Activated CD4-positive, alpha-beta T cell treated with anti-CD3 and anti-CD28 coated beads, Interleukin-2, amount 50 U/mL, for 1 hour (primary cell): ENCODE results near the gene DIPK2A.

ENCODE experiments used
- DNase-seq: peaks from one replicate; pipeline ENCODE4 v3.0.0-alpha.2; 2020

The DIPK2A gene

GRCh38 chr3:143974271-143975238 lies 2.9 kb downstream of the DIPK2A start:
- no peak for DNase-seq

- DNase-seq, result no peak
Measured at GRCh38 chr3:143975554-143976152, 4.0 kb downstream of the DIPK2A start.

- no peak for DNase-seq
Measured at GRCh38 chr3:143977341-143978262, 6.0 kb downstream of the DIPK2A start.

GRCh38 chr3:143978263-143978631 lies 6.6 kb downstream of the DIPK2A start:
- no peak for DNase-seq

GRCh38 chr3:143979041-143979440 lies 7.4 kb downstream of the DIPK2A start:
- no peak for DNase-seq

- no peak for DNase-seq
Measured at GRCh38 chr3:143979813-143980212, 8.2 kb downstream of the DIPK2A start.

- DNase-seq, result no peak
Measured at GRCh38 chr3:143988306-143988705, 16.7 kb downstream of the DIPK2A start.

GRCh38 chr3:143989461-143989860 lies 17.8 kb downstream of the DIPK2A start:
- DNase-seq, result no peak

GRCh38 chr3:143991713-143992112 lies 20.1 kb downstream of the DIPK2A start:
- DNase-seq, result no peak

GRCh38 chr3:143998266-143998665 lies 26.6 kb downstream of the DIPK2A start:
- no peak for DNase-seq

- no peak for DNase-seq
Measured at GRCh38 chr3:144003051-144003450, 31.4 kb downstream of the DIPK2A start.

- DNase-seq, result no peak
Measured at GRCh38 chr3:144010371-144010770, 38.7 kb downstream of the DIPK2A start.

GRCh38 chr3:144011251-144011799 lies 39.7 kb downstream of the DIPK2A start:
- no peak for DNase-seq

GRCh38 chr3:144015133-144015532 lies 43.5 kb downstream of the DIPK2A start:
- no peak for DNase-seq

- DNase-seq, result no peak
Measured at GRCh38 chr3:144018776-144019175, 47.2 kb downstream of the DIPK2A start.
